ENCODE measurements around the gene FBXO9.

Gene FBXO9

GRCh38 chr6:53119349-53119748 is 54.1 kb downstream of the FBXO9 start:
- H3K9me3 ChIP-seq (ENCODE audit: low read length): no peaks in the 10 kb centered on the region
- no peaks in the 10 kb centered on the region for H3K27me3 ChIP-seq (ENCODE audit: control insufficient read depth in 1 of 2, insufficient read depth in 2 of 2, low read length in 2 of 2)
- no peak overlapping the region for H3K9ac ChIP-seq (ENCODE audit: low read length)
- H3K4me3 ChIP-seq (ENCODE audit: low read depth in 1 of 2, low read length in 2 of 2): no peak overlapping the region
- peak overlapping the region; percentile 23 for H3K27ac ChIP-seq (ENCODE audit: low read depth, low read length)
- H3K4me1 ChIP-seq (ENCODE audit: insufficient read depth, low read length): peaks cover 16% of the 10 kb centered on the region
- H3K36me3 ChIP-seq (ENCODE audit: insufficient read depth, low read length): no peaks in the 10 kb centered on the region

DNA sequence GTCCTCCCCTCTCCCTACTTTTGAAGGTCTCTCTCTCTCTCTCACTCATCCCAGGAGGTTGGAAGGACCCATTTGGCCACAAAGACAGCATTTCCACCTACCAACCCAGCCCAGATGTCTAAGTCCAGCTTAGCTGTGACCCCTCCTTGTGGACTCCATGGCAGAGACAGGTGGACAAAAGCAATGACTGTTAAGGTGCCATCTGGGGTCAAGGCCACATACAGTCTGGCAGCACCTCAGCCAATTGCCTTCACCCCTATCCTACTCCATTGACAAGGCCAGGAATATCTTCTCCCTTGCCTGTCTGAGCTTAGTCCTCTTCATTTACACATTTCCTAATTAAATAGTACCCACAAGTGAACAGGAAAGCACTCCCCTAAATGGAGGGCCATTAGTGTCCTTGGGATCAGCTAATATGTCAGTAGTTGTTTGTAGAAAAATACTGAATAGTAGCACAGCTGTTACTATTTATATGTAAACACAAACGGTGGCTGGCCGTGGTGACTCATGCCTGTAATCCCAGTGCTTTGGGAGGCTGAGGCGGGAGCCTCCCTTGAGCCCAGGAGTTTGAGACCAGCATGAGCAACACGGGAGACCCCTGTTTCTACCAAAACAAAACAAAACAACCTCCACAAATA is 54.7 kb downstream of the FBXO9 start:
- H3K4me1 ChIP-seq (ENCODE audit: insufficient read depth, low read length): peaks cover 16% of the 10 kb centered on the region
- no peak overlapping the region for H3K4me3 ChIP-seq (ENCODE audit: low read depth in 1 of 2, low read length in 2 of 2)
- H3K9me3 ChIP-seq (ENCODE audit: low read length): no peaks in the 10 kb centered on the region
- H3K27me3 ChIP-seq (ENCODE audit: control insufficient read depth in 1 of 2, insufficient read depth in 2 of 2, low read length in 2 of 2): no peaks in the 10 kb centered on the region
- H3K36me3 ChIP-seq (ENCODE audit: insufficient read depth, low read length): no peaks in the 10 kb centered on the region
- no peak overlapping the region for H3K9ac ChIP-seq (ENCODE audit: low read length)
- H3K27ac ChIP-seq (ENCODE audit: low read depth, low read length): peak overlapping the region; percentile 23

DNA sequence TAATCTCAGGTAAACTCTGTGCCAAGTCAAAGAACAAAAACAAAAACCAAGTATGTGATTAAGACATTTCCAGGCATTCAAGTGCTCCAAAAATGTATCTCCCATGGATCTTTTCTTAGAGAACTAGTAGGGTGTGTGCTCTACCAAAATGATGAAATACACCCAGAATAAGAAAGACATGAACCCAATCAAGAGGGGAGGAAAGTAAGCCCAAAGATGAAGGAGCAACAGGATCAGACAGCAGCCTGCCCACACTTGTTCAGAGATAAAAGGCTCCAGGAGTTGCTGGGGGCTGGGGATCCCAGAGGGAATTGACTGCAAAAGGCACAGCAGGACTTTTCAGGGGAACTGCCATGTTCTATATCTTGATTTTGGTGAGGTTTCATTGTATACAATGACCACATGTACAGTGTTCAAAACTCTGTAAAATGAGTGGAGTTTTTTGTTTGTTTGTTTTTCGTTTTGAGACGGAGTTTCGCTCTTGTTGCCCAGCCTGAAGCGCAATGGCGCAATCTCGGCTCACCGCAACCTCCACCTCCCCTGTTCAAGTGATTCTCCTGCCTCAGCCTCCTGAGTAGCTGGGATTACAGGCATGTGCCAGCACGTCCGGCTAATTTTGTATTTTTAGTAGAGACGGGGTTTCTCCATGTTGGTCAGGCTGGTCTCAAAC is 59.1 kb downstream of the FBXO9 start:
- Histone ChIP-seq H3K9ac (ENCODE audit: low read length) (no peak overlapping the region), H3K27ac (ENCODE audit: low read depth, low read length) (no peak overlapping the region), H3K27me3 (ENCODE audit: control insufficient read depth in 1 of 2, insufficient read depth in 2 of 2, low read length in 2 of 2) (no peaks in the 10 kb centered on the region), H3K9me3 (ENCODE audit: low read length) (no peaks in the 10 kb centered on the region), H3K4me3 (ENCODE audit: low read depth in 1 of 2, low read length in 2 of 2) (no peak overlapping the region), H3K36me3 (ENCODE audit: insufficient read depth, low read length) (no peaks in the 10 kb centered on the region), H3K4me1 (ENCODE audit: insufficient read depth, low read length) (peaks cover 7% of the 10 kb centered on the region)

DNA sequence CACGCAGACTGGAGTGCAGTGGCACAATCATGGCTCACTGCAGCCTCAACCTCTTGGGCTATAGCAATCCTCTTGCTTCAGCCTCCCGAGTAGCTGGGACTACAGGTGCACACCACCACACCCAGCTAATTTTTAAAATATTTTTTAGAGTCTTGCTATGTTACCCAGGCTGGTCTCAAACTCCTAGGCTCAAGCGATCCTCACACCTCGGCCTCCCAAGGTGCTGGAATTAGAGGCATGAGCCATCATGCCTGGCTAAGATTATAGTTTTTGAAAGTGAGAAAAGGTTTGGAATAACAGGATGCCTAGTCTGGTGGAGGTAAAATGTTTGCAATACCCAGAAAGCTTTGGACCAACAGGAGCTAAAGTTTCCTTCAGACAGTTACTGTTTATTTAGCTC is 60.1 kb downstream of the FBXO9 start:
- Histone ChIP-seq H3K27ac (ENCODE audit: low read depth, low read length) (no peak overlapping the region), H3K27me3 (ENCODE audit: control insufficient read depth in 1 of 2, insufficient read depth in 2 of 2, low read length in 2 of 2) (no peaks in the 10 kb centered on the region)

GRCh38 chr6:53128842-53129241 is 63.6 kb downstream of the FBXO9 start:
- Histone ChIP-seq H3K27ac (ENCODE audit: low read depth, low read length) (no peak overlapping the region), H3K4me1 (ENCODE audit: insufficient read depth, low read length) (peaks cover 7% of the 10 kb centered on the region), H3K4me3 (ENCODE audit: low read depth in 1 of 2, low read length in 2 of 2) (no peak overlapping the region), H3K27me3 (ENCODE audit: control insufficient read depth in 1 of 2, insufficient read depth in 2 of 2, low read length in 2 of 2) (no peaks in the 10 kb centered on the region), H3K9me3 (ENCODE audit: low read length) (no peaks in the 10 kb centered on the region), H3K36me3 (ENCODE audit: insufficient read depth, low read length) (no peaks in the 10 kb centered on the region), H3K9ac (ENCODE audit: low read length) (no peak overlapping the region)

More for the DNA sequence above, 60.1 kb downstream of the FBXO9 start:
- no peak overlapping the region for H3K9ac ChIP-seq (ENCODE audit: low read length)
- H3K36me3 ChIP-seq (ENCODE audit: insufficient read depth, low read length): no peaks in the 10 kb centered on the region
- H3K9me3 ChIP-seq (ENCODE audit: low read length): no peaks in the 10 kb centered on the region
- H3K4me1 ChIP-seq (ENCODE audit: insufficient read depth, low read length): no peaks in the 10 kb centered on the region
- H3K4me3 ChIP-seq (ENCODE audit: low read depth in 1 of 2, low read length in 2 of 2): no peak overlapping the region

DNA sequence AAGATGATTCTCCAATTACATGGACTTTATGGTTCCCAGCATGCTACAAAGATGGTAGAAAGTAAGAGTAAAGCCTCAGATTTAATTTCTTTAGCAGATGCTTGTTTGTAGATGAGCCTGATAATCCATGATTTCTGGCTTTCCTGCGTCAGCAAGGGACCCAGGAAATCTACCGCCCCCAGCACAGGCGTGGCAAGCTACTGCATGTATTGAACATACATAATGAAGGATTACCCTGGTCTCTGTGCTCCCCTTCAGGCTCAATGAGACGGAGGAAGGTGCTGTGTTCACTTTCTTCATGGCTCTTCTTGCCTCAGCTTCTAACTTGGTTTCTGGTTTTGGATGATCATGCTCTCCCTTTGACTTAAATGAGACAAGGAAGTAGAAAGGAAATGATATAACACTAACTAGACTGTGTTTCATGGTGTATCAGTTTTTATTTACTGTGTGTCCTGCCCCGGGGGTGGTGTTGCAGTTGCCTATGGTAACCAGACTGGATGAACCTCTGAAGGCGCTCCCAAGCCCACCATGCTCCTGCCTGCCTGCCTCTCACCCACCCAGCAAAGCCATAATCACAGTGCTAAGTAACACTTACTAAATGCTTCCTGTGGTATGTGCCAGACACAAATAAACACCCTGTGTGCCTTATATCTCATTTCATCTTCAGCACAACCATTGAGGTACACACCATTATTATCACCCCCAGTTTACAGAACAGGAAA is 65.5 kb downstream of the FBXO9 start:
- Histone ChIP-seq H3K36me3 (ENCODE audit: insufficient read depth, low read length) (no peaks in the 10 kb centered on the region), H3K9ac (ENCODE audit: low read length) (no peak overlapping the region), H3K27ac (ENCODE audit: low read depth, low read length) (no peak overlapping the region), H3K4me3 (ENCODE audit: low read depth in 1 of 2, low read length in 2 of 2) (no peak overlapping the region), H3K27me3 (ENCODE audit: control insufficient read depth in 1 of 2, insufficient read depth in 2 of 2, low read length in 2 of 2) (no peaks in the 10 kb centered on the region), H3K4me1 (ENCODE audit: insufficient read depth, low read length) (peaks cover 7% of the 10 kb centered on the region), H3K9me3 (ENCODE audit: low read length) (no peaks in the 10 kb centered on the region)

- Histone ChIP-seq H3K27me3 (ENCODE audit: control insufficient read depth in 1 of 2, insufficient read depth in 2 of 2, low read length in 2 of 2) (no peaks in the 10 kb centered on the region), H3K9ac (ENCODE audit: low read length) (no peak overlapping the region), H3K36me3 (ENCODE audit: insufficient read depth, low read length) (no peaks in the 10 kb centered on the region), H3K9me3 (ENCODE audit: low read length) (no peaks in the 10 kb centered on the region), H3K4me3 (ENCODE audit: low read depth in 1 of 2, low read length in 2 of 2) (no peak overlapping the region), H3K27ac (ENCODE audit: low read depth, low read length) (no peak overlapping the region), H3K4me1 (ENCODE audit: insufficient read depth, low read length) (peaks cover 7% of the 10 kb centered on the region)
These were observed 68.8 kb downstream of the FBXO9 start for GRCh38 chr6:53133961-53134360.

DNA sequence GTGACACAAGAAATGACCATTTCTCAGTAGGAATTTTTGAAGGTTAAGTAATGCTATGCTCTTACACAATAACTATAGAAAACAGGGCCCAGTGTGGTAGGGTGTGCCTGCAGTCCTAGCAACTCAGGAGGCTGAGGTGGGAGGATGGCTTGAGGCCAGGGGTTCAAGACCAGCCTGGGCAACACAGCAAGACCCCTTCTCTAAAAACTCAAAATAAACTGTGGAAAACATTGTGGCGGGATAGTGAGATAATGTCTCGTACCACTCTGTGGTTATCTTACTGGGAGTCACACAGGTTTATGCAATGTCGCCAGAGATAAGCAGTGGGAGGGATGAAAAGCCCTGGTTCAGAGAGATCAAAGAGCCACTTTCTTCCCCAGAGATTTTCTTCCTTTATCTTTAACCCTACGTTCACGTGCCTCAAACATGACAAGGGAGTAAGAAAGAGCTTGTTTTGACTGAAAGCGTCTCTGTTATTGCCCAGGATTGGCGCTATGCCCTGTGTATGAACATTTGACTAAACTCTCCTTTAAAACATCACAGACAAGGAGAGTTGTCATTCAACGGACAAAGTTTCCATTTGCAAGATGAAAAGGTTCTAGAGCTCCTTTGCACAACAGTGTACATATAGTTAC is 69.5 kb downstream of the FBXO9 start:
- Histone ChIP-seq H3K4me3 (ENCODE audit: low read depth in 1 of 2, low read length in 2 of 2) (no peak overlapping the region), H3K9me3 (ENCODE audit: low read length) (no peaks in the 10 kb centered on the region), H3K36me3 (ENCODE audit: insufficient read depth, low read length) (no peaks in the 10 kb centered on the region), H3K4me1 (ENCODE audit: insufficient read depth, low read length) (peaks cover 7% of the 10 kb centered on the region), H3K9ac (ENCODE audit: low read length) (no peak overlapping the region), H3K27ac (ENCODE audit: low read depth, low read length) (no peak overlapping the region), H3K27me3 (ENCODE audit: control insufficient read depth in 1 of 2, insufficient read depth in 2 of 2, low read length in 2 of 2) (no peaks in the 10 kb centered on the region)

DNA sequence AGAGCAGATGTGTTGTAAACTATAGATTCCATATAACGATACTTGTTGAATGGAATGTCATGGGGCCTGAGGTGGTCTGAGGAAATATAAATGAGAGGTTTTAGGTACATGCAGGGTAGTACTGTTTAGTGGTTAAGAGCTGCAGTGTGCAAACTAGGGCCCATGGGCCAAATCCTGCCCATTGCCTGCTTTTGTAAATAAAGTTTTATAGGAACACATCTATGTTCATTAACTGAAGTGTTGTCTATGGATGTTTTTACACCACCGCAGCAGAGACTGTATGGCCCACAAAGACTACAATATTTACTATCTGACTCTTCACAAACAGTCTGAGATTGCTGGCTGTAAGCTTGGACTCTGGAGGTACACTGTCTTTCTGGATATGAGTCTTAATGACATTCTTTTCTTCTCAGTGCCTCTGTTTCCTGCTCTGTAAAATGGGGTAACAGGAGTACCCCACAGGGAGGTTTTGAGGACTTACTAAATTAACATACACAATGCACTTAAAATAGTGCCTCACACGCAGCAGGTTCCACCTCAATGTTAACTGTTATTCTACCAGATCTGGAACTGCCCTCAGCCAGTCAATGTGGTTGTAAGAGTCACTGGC is 70.9 kb downstream of the FBXO9 start:
- Histone ChIP-seq H3K27me3 (ENCODE audit: control insufficient read depth in 1 of 2, insufficient read depth in 2 of 2, low read length in 2 of 2) (no peaks in the 10 kb centered on the region), H3K9me3 (ENCODE audit: low read length) (no peaks in the 10 kb centered on the region), H3K4me3 (ENCODE audit: low read depth in 1 of 2, low read length in 2 of 2) (no peak overlapping the region), H3K4me1 (ENCODE audit: insufficient read depth, low read length) (peaks cover 19% of the 10 kb centered on the region), H3K27ac (ENCODE audit: low read depth, low read length) (no peak overlapping the region), H3K9ac (ENCODE audit: low read length) (no peak overlapping the region), H3K36me3 (ENCODE audit: insufficient read depth, low read length) (no peaks in the 10 kb centered on the region)

- H3K4me3 ChIP-seq (ENCODE audit: low read depth in 1 of 2, low read length in 2 of 2): no peak overlapping the region
- H3K9me3 ChIP-seq (ENCODE audit: low read length): no peaks in the 10 kb centered on the region
- peaks cover 39% of the 10 kb centered on the region for H3K4me1 ChIP-seq (ENCODE audit: insufficient read depth, low read length)
- no peaks in the 10 kb centered on the region for H3K36me3 ChIP-seq (ENCODE audit: insufficient read depth, low read length)
- no peak overlapping the region for H3K9ac ChIP-seq (ENCODE audit: low read length)
- no peaks in the 10 kb centered on the region for H3K27me3 ChIP-seq (ENCODE audit: control insufficient read depth in 1 of 2, insufficient read depth in 2 of 2, low read length in 2 of 2)
- no peak overlapping the region for H3K27ac ChIP-seq (ENCODE audit: low read depth, low read length)
These were observed 74.7 kb downstream of the FBXO9 start for GRCh38 chr6:53139841-53140413.

DNA sequence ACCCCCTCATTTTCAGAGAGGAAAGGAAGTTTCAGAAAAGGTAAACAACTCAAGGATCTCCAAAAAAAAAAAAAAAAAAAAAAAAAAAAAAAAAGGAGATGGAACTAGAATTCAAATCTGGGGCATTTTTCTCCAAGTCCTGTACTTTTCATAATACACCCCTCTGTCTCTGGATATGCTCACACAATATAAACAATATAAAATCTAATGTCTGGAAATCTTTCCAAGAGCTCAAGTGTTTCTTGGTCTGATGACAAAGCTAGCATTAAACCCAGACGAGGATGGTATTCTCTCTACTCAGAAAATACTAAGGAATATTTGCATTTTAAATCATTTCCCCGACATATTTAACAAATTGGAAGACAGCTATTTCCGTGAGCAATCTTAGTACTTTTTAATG is 77.6 kb downstream of the FBXO9 start:
- Histone ChIP-seq H3K27ac (ENCODE audit: low read depth, low read length) (peak overlapping the region; percentile 68), H3K4me3 (ENCODE audit: low read depth in 1 of 2, low read length in 2 of 2) (no peak overlapping the region), H3K9ac (ENCODE audit: low read length) (no peak overlapping the region), H3K27me3 (ENCODE audit: control insufficient read depth in 1 of 2, insufficient read depth in 2 of 2, low read length in 2 of 2) (no peaks in the 10 kb centered on the region), H3K9me3 (ENCODE audit: low read length) (no peaks in the 10 kb centered on the region), H3K4me1 (ENCODE audit: insufficient read depth, low read length) (peaks cover 45% of the 10 kb centered on the region), H3K36me3 (ENCODE audit: insufficient read depth, low read length) (no peaks in the 10 kb centered on the region)

Measured in muscle layer of colon (tissue), 2 donors.